Uterus (tissue), 4 donors: Measurements from ENCODE around the gene KIF20B. TPM values are rescaled to one million over a fixed set of nuclear protein-coding genes. Genes with fewer than 3 reads are reported as not detected.

ENCODE experiments used
- DNase-seq, 2 donors: peaks; one replicate each; pipeline ENCODE4 v3.0.0-alpha.2; 2019 to 2020
- H3K27ac ChIP-seq, 2 donors: fragments of 200-600 bp; sonication (generic); 1 replicate in 1 of 2; 2 replicates in 1 of 2; pipeline ENCODE4 v1.5.1; 2016 to 2018
- H3K27me3 ChIP-seq, 2 donors: fragments of 200-600 bp; sonication (generic); one replicate each; pipeline ENCODE4 v1.5.1; 2018 to 2019; ENCODE audit warnings: control low read depth in 1 of 2
- H3K36me3 ChIP-seq, 2 donors: fragments of 200-600 bp; sonication (generic); one replicate each; pipeline ENCODE4 v1.5.1; 2019; ENCODE audit warnings: control low read depth in 1 of 2
- H3K4me1 ChIP-seq, 2 donors: fragments of 200-600 bp; sonication (generic); one replicate each; pipeline ENCODE4 v1.5.1; 2018 to 2019; ENCODE audit warnings: control low read depth in 1 of 2
- H3K4me3 ChIP-seq, 2 donors: fragments of 200-600 bp; sonication (generic); 1 replicate in 1 of 2; 2 replicates in 1 of 2; pipeline ENCODE4 v1.5.1; 2018 to 2019; ENCODE audit warnings: mild to moderate bottlenecking in 1 of 2
- H3K9me3 ChIP-seq, 2 donors: fragments of 200-600 bp; sonication (generic); one replicate each; pipeline ENCODE4 v1.5.1; 2019; ENCODE audit warnings: control low read depth in 1 of 2
- CTCF ChIP-seq, 4 experiments: fragments of 200-600 bp in 2 of 4; fragments of 450-650 bp in 2 of 4; sonication (generic) in 2 of 4; IDR thresholded peaks; one replicate each; pipeline ENCODE4 v1.5.1; 2016 to 2019; ENCODE audit warnings: antibody characterized with exemption in 4 of 4, mild to moderate bottlenecking in 2 of 4, moderate library complexity in 1 of 4
- POLR2A ChIP-seq, 2 donors: fragments of 450-650 bp; IDR thresholded peaks; one replicate each; pipeline ENCODE4 v1.6.1; 2016; ENCODE audit warnings: antibody characterized with exemption in 2 of 2, mild to moderate bottlenecking in 1 of 2, moderate library complexity in 1 of 2
- intact Hi-C: fragments of 100-400 bp; cut with DNase I; formaldehyde crosslinking; loops from one replicate; pipeline ENCODE4 v1.15.1; 2023; ENCODE audit warnings: low total_unique reads
- total RNA-seq, 4 donors: library from RNA; depleted of rRNA in 3 of 4; stranded (reverse); fragments of >200 nt in 3 of 4; gene quantifications; one replicate each; pipeline versions ENCODE4 v1.1.0 to v1.2.4, GENCODE V29; 2014 to 2023
- donor health status: DM: yes; HTN: yes; CAD: no.

The KIF20B gene
- total RNA-seq, 4 donors from 2014 or later = 0.77 to 19.4 (median 6.3) TPM

- intact Hi-C loops = loop anchor here (5.0 kb wide), 1 partner anchor 1734 kb away; no protein-coding TSS in a partner anchor
Observed at GRCh38 chr10:89685936-89686335, 15.5 kb upstream of the KIF20B start.

GRCh38 chr10:89690027-89690426, 11.4 kb upstream of the KIF20B start:
- H3K27ac ChIP-seq = no peak overlapping the region
- intact Hi-C loops = no loop called here
- no peaks in the 10 kb centered on the region for H3K36me3 ChIP-seq
- no peaks in the 10 kb centered on the region for H3K4me1 ChIP-seq
- no peaks in the 10 kb centered on the region for H3K27me3 ChIP-seq
- no peak for TF ChIP-seq CTCF (IDR thresholded peaks at IDR 0.05)
- TF ChIP-seq POLR2A (IDR thresholded peaks at IDR 0.05) = no peak
- no peak for DNase-seq
- no peak overlapping the region for H3K4me3 ChIP-seq
- H3K9me3 ChIP-seq = no peaks in the 10 kb centered on the region

More at GRCh38 chr10:89685936-89686335, 15.5 kb upstream of the KIF20B start:
- Histone ChIP-seq H3K27ac (no peak overlapping the region), H3K4me1 (no peaks in the 10 kb centered on the region), H3K36me3 (no peaks in the 10 kb centered on the region), H3K27me3 (no peaks in the 10 kb centered on the region), H3K4me3 (no peak overlapping the region), H3K9me3 (no peaks in the 10 kb centered on the region)
- no peak for DNase-seq
- no peak for TF ChIP-seq CTCF (IDR thresholded peaks at IDR 0.05)
- TF ChIP-seq POLR2A (IDR thresholded peaks at IDR 0.05) = no peak

GRCh38 chr10:89692416-89692815, 9.0 kb upstream of the KIF20B start:
- no peak for DNase-seq
- H3K27me3 ChIP-seq = no peaks in the 10 kb centered on the region

GRCh38 chr10:89693176-89693575, 8.2 kb upstream of the KIF20B start:
- DNase-seq = no peak
- H3K4me1 ChIP-seq = no peaks in the 10 kb centered on the region
- H3K9me3 ChIP-seq = no peaks in the 10 kb centered on the region
- H3K27me3 ChIP-seq = no peaks in the 10 kb centered on the region
- no peak overlapping the region for H3K27ac ChIP-seq
- intact Hi-C loops = no loop called here
- H3K36me3 ChIP-seq = no peaks in the 10 kb centered on the region
- H3K4me3 ChIP-seq = no peak overlapping the region
- TF ChIP-seq POLR2A (IDR thresholded peaks at IDR 0.05) (no peak), CTCF (IDR thresholded peaks at IDR 0.05) (no peak)

More at GRCh38 chr10:89692416-89692815, 9.0 kb upstream of the KIF20B start:
- Histone ChIP-seq H3K27ac (no peak overlapping the region), H3K4me3 (no peak overlapping the region), H3K36me3 (no peaks in the 10 kb centered on the region), H3K9me3 (no peaks in the 10 kb centered on the region), H3K4me1 (no peaks in the 10 kb centered on the region)
- TF ChIP-seq POLR2A (IDR thresholded peaks at IDR 0.05) (no peak), CTCF (IDR thresholded peaks at IDR 0.05) (no peak)
- intact Hi-C loops = no loop called here

GRCh38 chr10:89695307-89695706, 6.1 kb upstream of the KIF20B start:
- no peak for TF ChIP-seq POLR2A (IDR thresholded peaks at IDR 0.05)
- no peak for TF ChIP-seq CTCF (IDR thresholded peaks at IDR 0.05)
- no peak overlapping the region for H3K4me3 ChIP-seq
- H3K4me1 ChIP-seq = no peaks in the 10 kb centered on the region
- no peaks in the 10 kb centered on the region for H3K36me3 ChIP-seq
- intact Hi-C loops = no loop called here
- H3K27ac ChIP-seq = no peak overlapping the region
- no peaks in the 10 kb centered on the region for H3K9me3 ChIP-seq
- H3K27me3 ChIP-seq = no peaks in the 10 kb centered on the region
- no peak for DNase-seq
